Measurements from ENCODE around the gene CRKL. TPM values are rescaled to one million over a fixed set of nuclear protein-coding genes. Genes with fewer than 3 reads are reported as not detected.

The CRKL gene
- total RNA-seq, 1 donor from 2014 or later, result 53.6 TPM

GRCh38 chr22:20955548-20955947 lies 38.3 kb downstream of the CRKL start:
- DNase-seq (ENCODE audit: low read depth), result no peak
- TF ChIP-seq, protein P1, sequence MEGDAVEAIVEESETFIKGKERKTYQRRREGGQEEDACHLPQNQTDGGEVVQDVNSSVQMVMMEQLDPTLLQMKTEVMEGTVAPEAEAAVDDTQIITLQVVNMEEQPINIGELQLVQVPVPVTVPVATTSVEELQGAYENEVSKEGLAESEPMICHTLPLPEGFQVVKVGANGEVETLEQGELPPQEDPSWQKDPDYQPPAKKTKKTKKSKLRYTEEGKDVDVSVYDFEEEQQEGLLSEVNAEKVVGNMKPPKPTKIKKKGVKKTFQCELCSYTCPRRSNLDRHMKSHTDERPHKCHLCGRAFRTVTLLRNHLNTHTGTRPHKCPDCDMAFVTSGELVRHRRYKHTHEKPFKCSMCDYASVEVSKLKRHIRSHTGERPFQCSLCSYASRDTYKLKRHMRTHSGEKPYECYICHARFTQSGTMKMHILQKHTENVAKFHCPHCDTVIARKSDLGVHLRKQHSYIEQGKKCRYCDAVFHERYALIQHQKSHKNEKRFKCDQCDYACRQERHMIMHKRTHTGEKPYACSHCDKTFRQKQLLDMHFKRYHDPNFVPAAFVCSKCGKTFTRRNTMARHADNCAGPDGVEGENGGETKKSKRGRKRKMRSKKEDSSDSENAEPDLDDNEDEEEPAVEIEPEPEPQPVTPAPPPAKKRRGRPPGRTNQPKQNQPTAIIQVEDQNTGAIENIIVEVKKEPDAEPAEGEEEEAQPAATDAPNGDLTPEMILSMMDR (conservative IDR thresholded peaks at IDR 0.05; ENCODE audit: low read depth, low read length), result no peak
- no peak overlapping the region for H3K4me3 ChIP-seq (ENCODE audit: low read depth, low read length)

GRCh38 chr22:20956258-20957101 lies 39.3 kb downstream of the CRKL start:
- H3K4me3 ChIP-seq (ENCODE audit: low read depth, low read length), result peak overlapping the region; percentile 80
- TF ChIP-seq, protein P1 (conservative IDR thresholded peaks at IDR 0.05; ENCODE audit: low read depth, low read length), result no peak
- no peak for DNase-seq (ENCODE audit: low read depth)

GRCh38 chr22:20957102-20957682 lies 40.0 kb downstream of the CRKL start:
- TF ChIP-seq, protein P1 (conservative IDR thresholded peaks at IDR 0.05; ENCODE audit: low read depth, low read length), result no peak
- DNase-seq (ENCODE audit: low read depth), result no peak
- peak overlapping the region; percentile 80 for H3K4me3 ChIP-seq (ENCODE audit: low read depth, low read length)

DNA sequence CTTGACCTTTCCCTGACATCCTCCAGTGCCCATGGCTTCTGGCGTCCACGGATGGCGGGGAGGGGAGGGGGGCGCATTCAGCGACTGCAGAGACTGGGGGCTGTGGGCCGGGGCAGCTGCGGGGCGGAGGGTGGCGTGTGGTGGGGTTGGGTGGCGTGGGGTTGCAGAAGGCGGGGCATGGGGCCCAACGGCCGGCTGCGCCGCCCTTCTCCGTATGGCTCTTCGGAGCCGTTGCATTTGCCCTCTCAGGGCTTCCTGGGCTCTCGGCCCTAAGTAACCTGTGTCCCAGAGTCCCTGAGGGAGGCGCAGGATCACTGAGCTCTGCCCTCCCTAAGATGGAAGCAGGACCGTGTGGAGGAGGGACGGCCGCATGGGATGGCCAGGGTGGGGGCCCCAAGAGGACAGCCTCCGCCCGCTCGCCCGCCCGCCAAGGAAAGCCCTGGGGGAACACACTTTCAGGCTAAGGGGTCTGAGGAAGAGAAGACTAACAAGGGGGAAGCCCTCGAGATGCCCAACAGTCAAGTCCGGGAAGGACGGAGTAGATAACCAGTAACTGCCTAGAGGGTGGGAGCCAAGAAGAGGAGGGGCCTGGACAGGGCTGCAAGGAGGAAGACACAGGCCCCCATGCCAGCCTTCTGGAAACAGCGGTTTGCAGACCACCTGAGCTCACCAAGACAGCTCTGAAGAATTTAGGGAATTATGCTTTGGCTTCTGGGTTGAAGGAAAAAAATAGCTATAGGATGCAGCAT lies 40.6 kb downstream of the CRKL start:
- DNase-seq (ENCODE audit: low read depth), result no peak
- H3K4me3 ChIP-seq (ENCODE audit: low read depth, low read length), result peak overlapping the region; percentile 80
- TF ChIP-seq, protein P1 (conservative IDR thresholded peaks at IDR 0.05; ENCODE audit: low read depth, low read length), result no peak

GRCh38 chr22:20959578-20960461 lies 42.6 kb downstream of the CRKL start:
- DNase-seq (ENCODE audit: low read depth), result no peak
- H3K4me3 ChIP-seq (ENCODE audit: low read depth, low read length), result no peak overlapping the region
- TF ChIP-seq, protein P1 (conservative IDR thresholded peaks at IDR 0.05; ENCODE audit: low read depth, low read length), result no peak

GRCh38 chr22:20960609-20961008 lies 43.4 kb downstream of the CRKL start:
- no peak for DNase-seq (ENCODE audit: low read depth)
- no peak overlapping the region for H3K4me3 ChIP-seq (ENCODE audit: low read depth, low read length)
- TF ChIP-seq, protein P1 (conservative IDR thresholded peaks at IDR 0.05; ENCODE audit: low read depth, low read length), result no peak

Data from epithelial cell of proximal tubule (primary cell).